ENCODE results near the gene REXO5. TPM values are rescaled to one million over a fixed set of nuclear protein-coding genes. Genes with fewer than 3 reads are reported as not detected.
"Not testable (repeated sequence)": the region's sequence is repeated elsewhere in the genome, so short reads cannot be mapped to it uniquely, and the experiment has no call there.

Gene REXO5, protein sequence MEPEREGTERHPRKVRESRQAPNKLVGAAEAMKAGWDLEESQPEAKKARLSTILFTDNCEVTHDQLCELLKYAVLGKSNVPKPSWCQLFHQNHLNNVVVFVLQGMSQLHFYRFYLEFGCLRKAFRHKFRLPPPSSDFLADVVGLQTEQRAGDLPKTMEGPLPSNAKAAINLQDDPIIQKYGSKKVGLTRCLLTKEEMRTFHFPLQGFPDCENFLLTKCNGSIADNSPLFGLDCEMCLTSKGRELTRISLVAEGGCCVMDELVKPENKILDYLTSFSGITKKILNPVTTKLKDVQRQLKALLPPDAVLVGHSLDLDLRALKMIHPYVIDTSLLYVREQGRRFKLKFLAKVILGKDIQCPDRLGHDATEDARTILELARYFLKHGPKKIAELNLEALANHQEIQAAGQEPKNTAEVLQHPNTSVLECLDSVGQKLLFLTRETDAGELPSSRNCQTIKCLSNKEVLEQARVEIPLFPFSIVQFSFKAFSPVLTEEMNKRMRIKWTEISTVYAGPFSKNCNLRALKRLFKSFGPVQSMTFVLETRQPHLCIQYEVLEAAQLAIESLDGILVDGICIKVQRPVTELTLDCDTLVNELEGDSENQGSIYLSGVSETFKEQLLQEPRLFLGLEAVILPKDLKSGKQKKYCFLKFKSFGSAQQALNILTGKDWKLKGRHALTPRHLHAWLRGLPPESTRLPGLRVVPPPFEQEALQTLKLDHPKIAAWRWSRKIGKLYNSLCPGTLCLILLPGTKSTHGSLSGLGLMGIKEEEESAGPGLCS
- 14.5 and 17.9 TPM in 2 replicates for total RNA-seq (2014; rRNA removed; shearing (Covaris generic))

DNA sequence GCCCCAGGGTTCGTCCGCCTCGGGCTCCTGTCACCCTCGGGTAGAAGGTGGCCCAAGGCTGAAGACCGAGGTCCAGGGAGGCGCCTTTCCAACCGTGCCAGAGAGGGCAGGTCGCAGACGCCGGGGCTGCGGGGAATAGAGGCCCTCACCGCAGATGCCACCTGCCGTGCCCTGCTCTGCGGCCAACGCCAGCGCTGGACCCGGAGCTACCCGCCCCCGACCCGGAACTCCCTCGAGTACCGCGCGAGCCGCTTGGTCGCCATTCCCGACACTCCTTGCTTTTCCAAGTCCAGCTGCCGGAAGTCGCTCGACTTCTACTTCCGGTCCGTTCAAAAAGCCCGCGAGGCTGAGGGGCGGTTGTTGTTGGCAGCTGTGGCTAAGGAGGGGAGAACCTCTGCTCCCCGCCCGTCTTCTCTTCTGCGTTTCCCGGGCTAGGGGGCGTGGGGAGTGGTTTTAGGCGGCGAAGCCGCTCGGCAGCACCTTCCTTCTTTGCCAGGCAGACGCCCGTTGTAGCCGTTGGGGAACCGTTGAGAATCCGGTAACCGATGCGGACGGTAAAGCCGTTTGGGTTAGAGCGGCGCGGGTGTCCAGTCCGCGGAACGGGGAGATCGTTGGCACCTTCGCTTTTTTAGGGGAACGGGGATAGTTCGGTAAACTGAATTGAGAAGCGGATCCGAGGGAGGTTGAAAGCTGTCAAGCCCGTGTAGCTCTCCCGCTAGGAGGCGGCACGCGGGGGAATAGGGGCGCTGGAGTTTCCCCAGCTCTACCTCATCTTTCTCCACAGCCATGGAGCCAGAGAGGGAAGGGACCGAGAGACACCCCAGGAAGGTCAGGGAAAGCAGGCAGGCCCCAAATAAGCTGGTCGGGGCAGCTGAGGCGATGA, at the start of gene REXO5, which contains the start of gene ERI2:
Gene REXO5 (plus strand): TSS at position 360 of the 883 bp plus-strand sequence. CDS start 427 bp downstream, at position 787.
Gene ERI2 (minus strand): TSS at position 305 of the 883 bp plus-strand sequence. CDS start 42 bp downstream, at position 263.
- peak; percentile 94 for DNase-seq (ENCODE audit: low spot score)

DNA sequence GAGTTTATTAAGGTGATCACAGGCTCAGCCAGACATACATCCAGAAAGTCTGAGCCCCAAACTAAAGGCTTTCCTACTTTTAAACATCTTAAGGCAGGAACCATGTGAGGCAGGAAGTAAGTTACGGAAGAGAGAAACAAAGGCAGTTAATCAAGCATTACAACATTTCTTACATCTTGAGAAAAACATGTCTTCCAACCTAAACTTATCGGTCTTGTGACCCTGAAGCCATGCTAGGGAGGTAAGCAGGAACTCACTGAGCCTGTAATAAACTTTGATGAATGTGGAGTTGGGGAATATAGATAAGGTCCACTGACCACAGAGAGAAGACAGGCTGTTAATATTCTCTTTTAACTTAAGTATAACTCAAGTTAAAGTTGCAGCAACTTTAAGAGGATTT, 46.0 kb upstream of the REXO5 start:
- no peak for DNase-seq (ENCODE audit: low spot score)

GRCh38 chr16:20761175-20761574, 45.2 kb upstream of the REXO5 start:
- DNase-seq (ENCODE audit: low spot score): no peak

GRCh38 chr16:20762404-20763123, 43.8 kb upstream of the REXO5 start:
- no peak for DNase-seq (ENCODE audit: low spot score)

- DNase-seq (ENCODE audit: low spot score): peak; percentile 78
Measured at GRCh38 chr16:20763461-20764232, 42.7 kb upstream of the REXO5 start, which contains the start of gene ACSM3. Gene ACSM3, plus strand, starts transcription at chr16:20764014. Its CDS starts 6,021 bp downstream, at chr16:20770035.

- not testable (repeated sequence) for DNase-seq (ENCODE audit: low spot score)
Measured at GRCh38 chr16:20764448-20764847, 41.9 kb upstream of the REXO5 start.

DNA sequence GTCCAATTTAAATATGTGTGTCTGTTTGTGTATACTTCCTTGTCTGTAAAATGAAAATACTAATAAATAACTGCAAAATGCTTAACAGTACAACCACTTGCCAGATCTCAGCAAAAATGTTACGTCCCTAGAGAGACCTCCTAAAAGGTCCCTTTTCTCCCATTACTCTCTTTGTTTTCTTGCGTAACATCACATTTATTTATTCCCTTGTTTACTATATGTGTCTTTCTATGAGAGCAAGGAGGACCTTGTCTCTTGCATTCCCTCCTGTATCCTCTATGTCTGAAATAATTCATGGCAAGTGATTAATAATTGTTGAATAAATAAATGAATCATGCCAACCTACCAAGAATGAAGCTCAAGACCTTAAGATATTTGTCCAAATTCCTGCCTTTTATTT, 40.6 kb upstream of the REXO5 start:
- DNase-seq (ENCODE audit: low spot score): no peak

DNA sequence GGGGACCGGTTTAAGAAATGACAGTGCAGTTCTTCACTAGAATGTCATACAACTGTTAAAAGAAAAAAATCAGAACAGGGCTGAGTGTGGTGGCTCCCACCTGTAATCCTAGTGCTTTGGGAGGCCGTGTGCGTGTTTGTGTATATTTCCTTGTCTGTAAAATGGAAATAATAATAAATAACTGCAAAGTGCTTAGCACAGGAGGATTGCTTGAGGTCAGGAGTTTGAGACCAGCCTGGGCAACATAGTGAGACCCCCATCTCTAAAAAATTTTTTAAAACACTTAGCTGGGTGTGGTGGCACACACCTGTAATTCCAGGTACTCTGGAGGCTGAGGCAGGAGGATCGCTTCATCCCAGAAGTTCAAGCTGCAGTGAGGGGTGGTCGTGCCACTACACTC, 40.0 kb upstream of the REXO5 start:
- DNase-seq (ENCODE audit: low spot score): no peak

- no peak for DNase-seq (ENCODE audit: low spot score)
Measured at GRCh38 chr16:20767577-20767976, 38.8 kb upstream of the REXO5 start.

- no peak for DNase-seq (ENCODE audit: low spot score)
Measured at GRCh38 chr16:20768121-20768520, 38.2 kb upstream of the REXO5 start.

- DNase-seq (ENCODE audit: low spot score): no peak
Measured at GRCh38 chr16:20768818-20769217, 37.5 kb upstream of the REXO5 start.

DNA sequence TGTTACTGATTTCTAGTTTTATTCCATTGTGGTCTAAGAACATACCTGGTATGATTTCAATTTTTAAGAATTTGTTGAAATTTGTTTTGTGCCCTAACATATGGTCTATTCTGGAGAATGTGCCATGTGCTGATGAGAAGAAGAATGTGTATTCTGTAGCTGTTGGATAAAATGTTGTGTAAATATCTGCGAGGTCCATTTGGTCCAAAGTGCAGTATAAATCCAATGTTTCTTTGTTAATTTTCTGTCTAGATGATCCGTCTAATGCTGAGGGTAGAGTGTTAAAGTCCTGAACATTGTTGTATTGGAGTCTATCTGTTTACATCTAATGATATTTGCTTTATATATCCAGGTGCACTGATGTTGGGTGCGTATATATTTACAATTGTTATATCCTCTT, 32.6 kb upstream of the REXO5 start:
- no peak for DNase-seq (ENCODE audit: low spot score)

- DNase-seq (ENCODE audit: low spot score): peak; percentile 80
Measured at GRCh38 chr16:20774703-20775362, 31.5 kb upstream of the REXO5 start.

GRCh38 chr16:20781697-20782096, 24.6 kb upstream of the REXO5 start:
- DNase-seq (ENCODE audit: low spot score): no peak

DNA sequence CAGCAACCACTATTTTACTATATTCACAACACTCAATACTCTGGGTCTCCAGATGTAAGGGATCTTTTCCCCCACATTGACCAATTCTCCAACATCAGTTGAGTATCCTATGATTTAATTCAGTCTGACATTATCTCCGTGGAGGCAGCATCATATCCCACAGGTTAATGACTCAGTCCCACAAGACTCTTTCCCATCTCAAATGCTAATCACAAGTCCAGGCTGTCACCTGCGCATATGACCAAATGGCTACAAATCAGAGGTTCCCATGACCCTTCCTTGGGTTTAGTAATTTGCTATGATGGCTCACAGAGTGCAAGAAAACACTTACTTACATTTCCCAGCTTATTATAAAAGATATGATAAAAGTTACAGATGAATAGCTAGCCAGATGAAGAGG, 23.9 kb upstream of the REXO5 start:
- DNase-seq (ENCODE audit: low spot score): no peak

- no peak for DNase-seq (ENCODE audit: low spot score)
Measured at GRCh38 chr16:20784204-20784603, 22.1 kb upstream of the REXO5 start.

- DNase-seq (ENCODE audit: low spot score): no peak
Measured at GRCh38 chr16:20789130-20789529, 17.2 kb upstream of the REXO5 start.

GRCh38 chr16:20791923-20792612, 14.3 kb upstream of the REXO5 start:
- DNase-seq (ENCODE audit: low spot score): no peak

DNA sequence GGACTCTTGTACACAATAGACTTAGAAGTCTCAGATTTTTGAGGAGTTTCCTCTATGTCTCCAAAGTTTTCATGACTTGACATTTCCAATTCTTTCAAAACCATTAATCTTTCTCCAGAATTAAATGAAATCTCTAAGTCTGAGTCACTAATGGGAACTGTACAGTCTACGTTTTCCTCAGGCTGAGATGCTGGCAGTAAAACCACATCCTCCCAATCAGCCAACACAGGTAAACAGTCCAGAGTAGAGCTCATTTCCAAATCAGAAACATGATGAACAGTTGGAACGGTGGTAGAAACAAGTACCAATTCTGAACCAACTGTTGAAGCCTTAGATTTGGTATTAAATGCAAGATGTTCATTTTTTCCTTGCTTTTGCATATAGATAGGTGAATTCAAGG, 8.0 kb upstream of the REXO5 start:
- DNase-seq (ENCODE audit: low spot score): no peak
